ENCODE data around the gene TMBIM4. TPM values are rescaled to one million over a fixed set of nuclear protein-coding genes. Genes with fewer than 3 reads are reported as not detected.

The TMBIM4 gene
- polyA plus RNA-seq, 1 of the 3 experiments (the other 2 are of a cell fraction) = 68.5 TPM

DNA sequence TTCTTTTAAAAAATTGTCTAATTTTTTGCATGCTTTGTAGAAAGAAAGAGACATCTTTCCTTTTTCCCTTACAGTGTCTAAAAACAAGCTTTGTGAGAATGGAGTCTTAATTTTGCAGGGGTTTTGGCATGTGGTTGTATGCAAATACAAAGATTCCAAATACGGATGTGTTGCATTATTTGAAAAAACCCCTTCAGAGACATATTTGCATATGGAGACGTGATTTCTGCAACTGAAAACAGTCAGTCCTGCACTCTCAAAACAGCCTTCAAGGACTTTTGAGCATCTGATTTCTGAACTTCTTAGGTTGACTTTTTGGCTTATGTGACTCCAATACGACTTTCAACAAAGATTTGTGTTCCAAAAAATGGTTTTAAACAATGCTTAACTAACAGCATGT lies 27.0 kb upstream of the TMBIM4 start (continued):
- TF ChIP-seq, protein P1, sequence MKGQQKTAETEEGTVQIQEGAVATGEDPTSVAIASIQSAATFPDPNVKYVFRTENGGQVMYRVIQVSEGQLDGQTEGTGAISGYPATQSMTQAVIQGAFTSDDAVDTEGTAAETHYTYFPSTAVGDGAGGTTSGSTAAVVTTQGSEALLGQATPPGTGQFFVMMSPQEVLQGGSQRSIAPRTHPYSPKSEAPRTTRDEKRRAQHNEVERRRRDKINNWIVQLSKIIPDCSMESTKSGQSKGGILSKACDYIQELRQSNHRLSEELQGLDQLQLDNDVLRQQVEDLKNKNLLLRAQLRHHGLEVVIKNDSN (IDR thresholded peaks at IDR 0.05; ENCODE audit: borderline replicate concordance, low read depth) = no peak
- no peak for TF ChIP-seq YY1 (IDR thresholded peaks at IDR 0.05; ENCODE audit: low read depth)
- TF ChIP-seq, protein P2, sequence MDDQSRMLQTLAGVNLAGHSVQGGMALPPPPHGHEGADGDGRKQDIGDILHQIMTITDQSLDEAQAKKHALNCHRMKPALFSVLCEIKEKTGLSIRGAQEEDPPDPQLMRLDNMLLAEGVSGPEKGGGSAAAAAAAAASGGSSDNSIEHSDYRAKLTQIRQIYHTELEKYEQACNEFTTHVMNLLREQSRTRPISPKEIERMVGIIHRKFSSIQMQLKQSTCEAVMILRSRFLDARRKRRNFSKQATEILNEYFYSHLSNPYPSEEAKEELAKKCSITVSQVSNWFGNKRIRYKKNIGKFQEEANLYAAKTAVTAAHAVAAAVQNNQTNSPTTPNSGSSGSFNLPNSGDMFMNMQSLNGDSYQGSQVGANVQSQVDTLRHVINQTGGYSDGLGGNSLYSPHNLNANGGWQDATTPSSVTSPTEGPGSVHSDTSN (IDR thresholded peaks at IDR 0.05) = no peak
- TF ChIP-seq RXRA (IDR thresholded peaks at IDR 0.05; ENCODE audit: borderline replicate concordance, low read depth) = no peak
- no peak for TF ChIP-seq CHD2 (IDR thresholded peaks at IDR 0.05; ENCODE audit: low read length, partially characterized antibody)
- TF ChIP-seq GATA2 (CRISPR knock-in tag; IDR thresholded peaks at IDR 0.05) = no peak
- TF ChIP-seq RFX5 (IDR thresholded peaks at IDR 0.05; ENCODE audit: low read length) = no peak
- TF ChIP-seq RAD21 (IDR thresholded peaks at IDR 0.05; ENCODE audit: low read length) = no peak

- POLR2A ChIA-PET = no interaction called here
- Histone ChIP-seq H3K36me3 (replicated peaks in 1 of 2; ENCODE audit: control insufficient read depth in 1 of 2, insufficient read depth in 2 of 2, low read length in 1 of 2) (no peaks in the 10 kb centered on the region), H3K4me1 (ENCODE audit: control insufficient read depth in 1 of 2, insufficient read depth in 2 of 2, low read depth in 1 of 2, low read length in 1 of 2) (no peaks in the 10 kb centered on the region), H3K9ac (no peak overlapping the region), H3K4me2 (no peak overlapping the region), H3K9me2 (no peaks in the 10 kb centered on the region), H3K79me2 (ENCODE audit: insufficient read depth) (no peaks in the 10 kb centered on the region), H3K27me3 (ENCODE audit: insufficient read depth) (peaks cover 37% of the 10 kb centered on the region; the same call in 1 of the 2 replicates), H2AFZ (ENCODE audit: low read depth) (no peak overlapping the region), H3K4me3 (ENCODE audit: low read depth in 2 of 2, low read length in 1 of 2) (no peak overlapping the region), H4K20me1 (ENCODE audit: insufficient read depth) (no peaks in the 10 kb centered on the region), H3K27ac (ENCODE audit: low read depth in 2 of 2, low read length in 1 of 2) (no peak overlapping the region), H3F3A (replicated peaks; ENCODE audit: insufficient read depth) (no peaks in the 10 kb centered on the region), H3K9me3 (no peaks in the 10 kb centered on the region)
- 51% methylated on average over 6 of the region's 6 CpGs for WGBS (ENCODE audit: low lambda C conversion rate)
- CTCF ChIA-PET = no interaction called here
- DNase-seq = no peak
- TF ChIP-seq TEAD4 (IDR thresholded peaks at IDR 0.05; ENCODE audit: borderline replicate concordance, insufficient read depth) = no peak
- no peak for TF ChIP-seq RFX5 (IDR thresholded peaks at IDR 0.05; ENCODE audit: low read length)
- TF ChIP-seq, protein P3, sequence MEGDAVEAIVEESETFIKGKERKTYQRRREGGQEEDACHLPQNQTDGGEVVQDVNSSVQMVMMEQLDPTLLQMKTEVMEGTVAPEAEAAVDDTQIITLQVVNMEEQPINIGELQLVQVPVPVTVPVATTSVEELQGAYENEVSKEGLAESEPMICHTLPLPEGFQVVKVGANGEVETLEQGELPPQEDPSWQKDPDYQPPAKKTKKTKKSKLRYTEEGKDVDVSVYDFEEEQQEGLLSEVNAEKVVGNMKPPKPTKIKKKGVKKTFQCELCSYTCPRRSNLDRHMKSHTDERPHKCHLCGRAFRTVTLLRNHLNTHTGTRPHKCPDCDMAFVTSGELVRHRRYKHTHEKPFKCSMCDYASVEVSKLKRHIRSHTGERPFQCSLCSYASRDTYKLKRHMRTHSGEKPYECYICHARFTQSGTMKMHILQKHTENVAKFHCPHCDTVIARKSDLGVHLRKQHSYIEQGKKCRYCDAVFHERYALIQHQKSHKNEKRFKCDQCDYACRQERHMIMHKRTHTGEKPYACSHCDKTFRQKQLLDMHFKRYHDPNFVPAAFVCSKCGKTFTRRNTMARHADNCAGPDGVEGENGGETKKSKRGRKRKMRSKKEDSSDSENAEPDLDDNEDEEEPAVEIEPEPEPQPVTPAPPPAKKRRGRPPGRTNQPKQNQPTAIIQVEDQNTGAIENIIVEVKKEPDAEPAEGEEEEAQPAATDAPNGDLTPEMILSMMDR (IDR thresholded peaks at IDR 0.05) = no peak
- no peak for TF ChIP-seq FOXJ3 (CRISPR knock-in tag; IDR thresholded peaks at IDR 0.05)
- no peak for TF ChIP-seq USF2 (IDR thresholded peaks at IDR 0.05; ENCODE audit: borderline replicate concordance, low read depth, low read length)
- no peak for TF ChIP-seq RXRA (IDR thresholded peaks at IDR 0.05; ENCODE audit: borderline replicate concordance, low read depth)
- TF ChIP-seq GABPA (IDR thresholded peaks at IDR 0.05; ENCODE audit: low read depth) = no peak
- no peak for TF ChIP-seq EZH2phosphoT487 (IDR thresholded peaks at IDR 0.05; ENCODE audit: borderline replicate concordance, low read depth)
- TF ChIP-seq SIN3A (IDR thresholded peaks at IDR 0.05; ENCODE audit: borderline replicate concordance, low read depth, low read length) = no peak
- TF ChIP-seq RAD21 (IDR thresholded peaks at IDR 0.05; ENCODE audit: low read length) = no peak
- no peak for TF ChIP-seq MEF2A (IDR thresholded peaks at IDR 0.05; ENCODE audit: borderline replicate concordance, low read depth)
- no peak for TF ChIP-seq TAF1 (IDR thresholded peaks at IDR 0.05; ENCODE audit: borderline replicate concordance, low read depth, low read length)
- no peak for TF ChIP-seq REST (IDR thresholded peaks at IDR 0.05; ENCODE audit: low read depth, low read length)
- no peak for TF ChIP-seq NRF1 (IDR thresholded peaks at IDR 0.05; ENCODE audit: low read depth, low read length)
- TF ChIP-seq, protein P1 (IDR thresholded peaks at IDR 0.05; ENCODE audit: borderline replicate concordance, low read depth) = no peak
- no peak for TF ChIP-seq RCOR1 (IDR thresholded peaks at IDR 0.05; ENCODE audit: low read length)
- no peak for TF ChIP-seq TCF12 (IDR thresholded peaks at IDR 0.05)
- TF ChIP-seq SMC3 (IDR thresholded peaks at IDR 0.05; ENCODE audit: low read depth, low read length) = no peak
These were observed 25.4 kb upstream of the TMBIM4 start for GRCh38 chr12:66195242-66195641.
